GM23338 (cell line): ENCODE results near the gene ANG. TPM values are rescaled to one million over a fixed set of nuclear protein-coding genes. Genes with fewer than 3 reads are reported as not detected.

Source experiments
- ATAC-seq: fragments of 200-7000 bp; cut with Tn5 transposase; 3 replicates; pipeline ENCODE4 v1.9.1; 2020
- DNase-seq: peaks from one replicate; pipeline ENCODE4 v3.0.0-alpha.2; 2015; ENCODE audit warnings: low spot score
- H2AFZ ChIP-seq: fragments of 200-600 bp; sonication (generic); 2 replicates; pipeline ENCODE4 v1.8.0; 2016; ENCODE audit warnings: antibody characterized with exemption, mild to moderate bottlenecking, moderate library complexity
- H3F3A ChIP-seq: fragments of 200-600 bp; sonication (generic); replicated peaks from 2 replicates; pipeline ENCODE4 v1.8.0; 2017; ENCODE audit warnings: antibody characterized with exemption, mixed run types, low read depth
- H3K27ac ChIP-seq: fragments of 200-600 bp; sonication (generic); 2 replicates; pipeline ENCODE4 v1.6.1; 2016; ENCODE audit warnings: low read depth
- H3K27me3 ChIP-seq: fragments of 200-600 bp; sonication (generic); 2 replicates; pipeline ENCODE4 v1.8.0; 2016; ENCODE audit warnings: mild to moderate bottlenecking, mixed run types, moderate library complexity; ENCODE audit not compliant: insufficient read depth
- H3K36me3 ChIP-seq: fragments of 200-600 bp; sonication (generic); 2 replicates; pipeline ENCODE4 v1.8.0; 2016; ENCODE audit warnings: mild to moderate bottlenecking; ENCODE audit not compliant: insufficient read depth
- H3K4me1 ChIP-seq: fragments of 200-600 bp; sonication (generic); 2 replicates; pipeline ENCODE4 v1.8.0; 2016; ENCODE audit warnings: mild to moderate bottlenecking, moderate library complexity; ENCODE audit not compliant: insufficient read depth
- H3K4me2 ChIP-seq: fragments of 200-600 bp; sonication (generic); 2 replicates; pipeline ENCODE4 v1.7.1; 2017; ENCODE audit warnings: mixed run types
- H3K4me3 ChIP-seq: fragments of 200-600 bp; sonication (generic); 2 replicates; pipeline ENCODE4 v1.6.1; 2016; ENCODE audit warnings: mixed run types
- H3K79me2 ChIP-seq: fragments of 200-600 bp; sonication (generic); replicated peaks from 2 replicates; pipeline ENCODE4 v1.8.0; 2017; ENCODE audit warnings: mild to moderate bottlenecking; ENCODE audit not compliant: insufficient read depth
- H3K9me2 ChIP-seq: fragments of 200-600 bp; sonication (generic); 2 replicates; pipeline ENCODE4 v1.8.0; 2017; ENCODE audit not compliant: insufficient read depth
- H4K20me1 ChIP-seq: fragments of 200-600 bp; sonication (generic); replicated peaks from 2 replicates; pipeline ENCODE4 v1.8.0; 2017; ENCODE audit warnings: mild to moderate bottlenecking; ENCODE audit not compliant: insufficient read depth
- H3K27ac Mint-ChIP-seq: 2 replicates; pipeline ENCODE4 v1.8.0; 2020; ENCODE audit warnings: inconsistent platforms, mild to moderate bottlenecking, moderate library complexity, mixed read lengths
- H3K27me3 Mint-ChIP-seq: 3 replicates; pipeline ENCODE4 v1.8.0; 2022; ENCODE audit warnings: low read depth, mild to moderate bottlenecking, moderate library complexity, mixed read lengths, inconsistent platforms; ENCODE audit not compliant: insufficient read depth, poor library complexity
- H3K36me3 Mint-ChIP-seq: 3 replicates; pipeline ENCODE4 v1.8.0; 2021; ENCODE audit warnings: low read depth, mild to moderate bottlenecking, inconsistent platforms, moderate library complexity, mixed read lengths
- H3K4me1 Mint-ChIP-seq: 3 replicates; pipeline ENCODE4 v1.8.0; 2020; ENCODE audit warnings: mild to moderate bottlenecking, inconsistent platforms, mixed read lengths
- H3K4me3 Mint-ChIP-seq: 3 replicates; pipeline ENCODE4 v1.8.0; 2021; ENCODE audit warnings: moderate library complexity, mild to moderate bottlenecking, inconsistent platforms, mixed read lengths
- H3K9me3 Mint-ChIP-seq: 3 replicates; pipeline ENCODE4 v1.8.0; 2020; ENCODE audit warnings: moderate library complexity, mild to moderate bottlenecking, inconsistent platforms, mixed read lengths
- EZH2 ChIP-seq: fragments of 200-600 bp; sonication (generic); IDR thresholded peaks from one replicate; pipeline ENCODE4 v1.8.0; 2017; ENCODE audit warnings: antibody characterized with exemption, mild to moderate bottlenecking, low read depth; ENCODE audit not compliant: unreplicated experiment
- EZH2phosphoT487 ChIP-seq: fragments of 200-600 bp; sonication (generic); IDR thresholded peaks from one replicate; pipeline ENCODE4 v1.8.1; 2018; ENCODE audit warnings: antibody characterized with exemption; ENCODE audit not compliant: unreplicated experiment
- JUNB ChIP-seq: IDR thresholded peaks from one replicate; pipeline ENCODE4 v1.6.1; 2016; ENCODE audit warnings: antibody characterized with exemption; ENCODE audit not compliant: unreplicated experiment
- NANOG ChIP-seq: IDR thresholded peaks from 2 replicates; pipeline ENCODE4 v1.6.1; 2016; ENCODE audit warnings: antibody characterized with exemption, borderline replicate concordance
- POLR2AphosphoS5 ChIP-seq: IDR thresholded peaks from 2 replicates; pipeline ENCODE4 v1.6.1; 2016; ENCODE audit warnings: antibody characterized with exemption, low read depth
- STAT1 ChIP-seq: IDR thresholded peaks from one replicate; pipeline ENCODE4 v1.6.1; 2016; ENCODE audit warnings: antibody characterized with exemption; ENCODE audit not compliant: unreplicated experiment
- ZNF114 ChIP-seq: fragments of 250-450 bp; sonication (Bioruptor Pico); IDR thresholded peaks from 2 replicates; pipeline ENCODE4 v1.5.0; 2020; ENCODE audit warnings: mild to moderate bottlenecking, moderate library complexity
- ZNF331 ChIP-seq: fragments of 250-450 bp; sonication (Bioruptor Pico); IDR thresholded peaks from 2 replicates; pipeline ENCODE4 v1.5.0; 2020; ENCODE audit warnings: low read depth, mild to moderate bottlenecking, moderate library complexity
- polyA plus RNA-seq: library from polyadenylated mRNA; unstranded; fragments of >200 nt; fragmentation: Nextera tagmentation; extraction: Ambion mirVana; gene quantifications from 2 replicates; pipeline ENCODE4 v1.2.1, GENCODE V29; 2016
- total RNA-seq: library from RNA; depleted of rRNA; stranded (reverse); fragments of >200 nt; shearing (Covaris generic); gene quantifications from 2 replicates; pipeline ENCODE4 v1.2.3, GENCODE V29; 2014
- TF ChIP-seq, protein P1 (sequence below): IDR thresholded peaks from one replicate; pipeline ENCODE4 v1.6.1; 2018; ENCODE audit warnings: antibody characterized with exemption; ENCODE audit not compliant: unreplicated experiment
- TF ChIP-seq, protein P2 (sequence below): fragments of 250-450 bp; sonication (Bioruptor Pico); IDR thresholded peaks from 2 replicates; pipeline ENCODE4 v1.5.0; 2020; ENCODE audit warnings: mild to moderate bottlenecking, moderate library complexity

The ANG gene
- total and polyA plus RNA-seq, 2 experiments from 2014 or later = 2.3 to 3.7 TPM

DNA sequence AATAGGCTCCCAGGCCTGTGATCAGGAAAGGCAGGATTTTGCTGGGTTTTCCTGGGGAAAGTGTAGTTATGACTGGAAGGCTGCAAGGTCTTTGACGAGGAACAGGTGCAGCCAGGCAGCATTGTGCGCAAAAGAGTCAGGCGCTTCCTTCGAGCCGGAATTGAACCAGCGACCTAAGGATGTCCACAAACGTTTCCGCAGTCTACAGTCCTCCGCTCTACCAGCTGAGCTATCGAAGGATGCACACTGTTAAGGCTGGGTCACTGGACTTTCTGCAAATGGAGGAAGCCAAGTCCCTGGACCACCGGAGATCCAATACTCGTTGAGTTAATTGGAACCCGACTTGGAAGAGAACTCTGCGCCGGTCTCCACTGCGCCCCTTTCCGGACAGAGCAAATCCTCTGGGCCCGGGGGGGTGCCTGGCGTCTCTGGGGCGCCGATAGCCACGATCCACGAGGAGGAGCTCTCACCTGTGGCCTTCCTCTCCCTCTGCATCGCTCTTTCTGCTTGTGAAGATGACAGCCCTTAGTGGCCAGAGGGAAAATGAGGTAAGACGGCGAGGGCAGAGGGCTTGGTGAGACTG is 28.7 kb upstream of the ANG start:
- Mint-ChIP-seq H3K9me3 (peaks cover 10% of the 10 kb centered on the region; the same call in 2 of the 3 replicates), H3K36me3 (no peaks in the 10 kb centered on the region; the same call in 2 of the 3 replicates), H3K27me3 (peaks cover 55% of the 10 kb centered on the region), H3K27ac (no peak overlapping the region), H3K4me1 (peaks cover 25% of the 10 kb centered on the region), H3K4me3 (no peak overlapping the region; the same call in 2 of the 3 replicates)
- Histone ChIP-seq H3K27me3 (peaks cover 41% of the 10 kb centered on the region), H3K36me3 (no peaks in the 10 kb centered on the region), H2AFZ (no peak overlapping the region), H3K9me2 (no peaks in the 10 kb centered on the region), H3K79me2 (no peaks in the 10 kb centered on the region), H3K27ac (no peak overlapping the region), H3K4me2 (peak overlapping the region; percentile 71), H3F3A (peaks cover 11% of the 10 kb centered on the region; the same call in 1 of the 2 replicates), H4K20me1 (no peaks in the 10 kb centered on the region), H3K4me3 (peak overlapping the region; percentile 50; the same call in 1 of the 2 replicates), H3K4me1 (peaks cover 4% of the 10 kb centered on the region; the same call in 1 of the 2 replicates)
- TF ChIP-seq ZNF114 (CRISPR knock-in tag) = no peak
- TF ChIP-seq, protein P1, sequence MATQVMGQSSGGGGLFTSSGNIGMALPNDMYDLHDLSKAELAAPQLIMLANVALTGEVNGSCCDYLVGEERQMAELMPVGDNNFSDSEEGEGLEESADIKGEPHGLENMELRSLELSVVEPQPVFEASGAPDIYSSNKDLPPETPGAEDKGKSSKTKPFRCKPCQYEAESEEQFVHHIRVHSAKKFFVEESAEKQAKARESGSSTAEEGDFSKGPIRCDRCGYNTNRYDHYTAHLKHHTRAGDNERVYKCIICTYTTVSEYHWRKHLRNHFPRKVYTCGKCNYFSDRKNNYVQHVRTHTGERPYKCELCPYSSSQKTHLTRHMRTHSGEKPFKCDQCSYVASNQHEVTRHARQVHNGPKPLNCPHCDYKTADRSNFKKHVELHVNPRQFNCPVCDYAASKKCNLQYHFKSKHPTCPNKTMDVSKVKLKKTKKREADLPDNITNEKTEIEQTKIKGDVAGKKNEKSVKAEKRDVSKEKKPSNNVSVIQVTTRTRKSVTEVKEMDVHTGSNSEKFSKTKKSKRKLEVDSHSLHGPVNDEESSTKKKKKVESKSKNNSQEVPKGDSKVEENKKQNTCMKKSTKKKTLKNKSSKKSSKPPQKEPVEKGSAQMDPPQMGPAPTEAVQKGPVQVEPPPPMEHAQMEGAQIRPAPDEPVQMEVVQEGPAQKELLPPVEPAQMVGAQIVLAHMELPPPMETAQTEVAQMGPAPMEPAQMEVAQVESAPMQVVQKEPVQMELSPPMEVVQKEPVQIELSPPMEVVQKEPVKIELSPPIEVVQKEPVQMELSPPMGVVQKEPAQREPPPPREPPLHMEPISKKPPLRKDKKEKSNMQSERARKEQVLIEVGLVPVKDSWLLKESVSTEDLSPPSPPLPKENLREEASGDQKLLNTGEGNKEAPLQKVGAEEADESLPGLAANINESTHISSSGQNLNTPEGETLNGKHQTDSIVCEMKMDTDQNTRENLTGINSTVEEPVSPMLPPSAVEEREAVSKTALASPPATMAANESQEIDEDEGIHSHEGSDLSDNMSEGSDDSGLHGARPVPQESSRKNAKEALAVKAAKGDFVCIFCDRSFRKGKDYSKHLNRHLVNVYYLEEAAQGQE = no peak
- TF ChIP-seq, protein P2, sequence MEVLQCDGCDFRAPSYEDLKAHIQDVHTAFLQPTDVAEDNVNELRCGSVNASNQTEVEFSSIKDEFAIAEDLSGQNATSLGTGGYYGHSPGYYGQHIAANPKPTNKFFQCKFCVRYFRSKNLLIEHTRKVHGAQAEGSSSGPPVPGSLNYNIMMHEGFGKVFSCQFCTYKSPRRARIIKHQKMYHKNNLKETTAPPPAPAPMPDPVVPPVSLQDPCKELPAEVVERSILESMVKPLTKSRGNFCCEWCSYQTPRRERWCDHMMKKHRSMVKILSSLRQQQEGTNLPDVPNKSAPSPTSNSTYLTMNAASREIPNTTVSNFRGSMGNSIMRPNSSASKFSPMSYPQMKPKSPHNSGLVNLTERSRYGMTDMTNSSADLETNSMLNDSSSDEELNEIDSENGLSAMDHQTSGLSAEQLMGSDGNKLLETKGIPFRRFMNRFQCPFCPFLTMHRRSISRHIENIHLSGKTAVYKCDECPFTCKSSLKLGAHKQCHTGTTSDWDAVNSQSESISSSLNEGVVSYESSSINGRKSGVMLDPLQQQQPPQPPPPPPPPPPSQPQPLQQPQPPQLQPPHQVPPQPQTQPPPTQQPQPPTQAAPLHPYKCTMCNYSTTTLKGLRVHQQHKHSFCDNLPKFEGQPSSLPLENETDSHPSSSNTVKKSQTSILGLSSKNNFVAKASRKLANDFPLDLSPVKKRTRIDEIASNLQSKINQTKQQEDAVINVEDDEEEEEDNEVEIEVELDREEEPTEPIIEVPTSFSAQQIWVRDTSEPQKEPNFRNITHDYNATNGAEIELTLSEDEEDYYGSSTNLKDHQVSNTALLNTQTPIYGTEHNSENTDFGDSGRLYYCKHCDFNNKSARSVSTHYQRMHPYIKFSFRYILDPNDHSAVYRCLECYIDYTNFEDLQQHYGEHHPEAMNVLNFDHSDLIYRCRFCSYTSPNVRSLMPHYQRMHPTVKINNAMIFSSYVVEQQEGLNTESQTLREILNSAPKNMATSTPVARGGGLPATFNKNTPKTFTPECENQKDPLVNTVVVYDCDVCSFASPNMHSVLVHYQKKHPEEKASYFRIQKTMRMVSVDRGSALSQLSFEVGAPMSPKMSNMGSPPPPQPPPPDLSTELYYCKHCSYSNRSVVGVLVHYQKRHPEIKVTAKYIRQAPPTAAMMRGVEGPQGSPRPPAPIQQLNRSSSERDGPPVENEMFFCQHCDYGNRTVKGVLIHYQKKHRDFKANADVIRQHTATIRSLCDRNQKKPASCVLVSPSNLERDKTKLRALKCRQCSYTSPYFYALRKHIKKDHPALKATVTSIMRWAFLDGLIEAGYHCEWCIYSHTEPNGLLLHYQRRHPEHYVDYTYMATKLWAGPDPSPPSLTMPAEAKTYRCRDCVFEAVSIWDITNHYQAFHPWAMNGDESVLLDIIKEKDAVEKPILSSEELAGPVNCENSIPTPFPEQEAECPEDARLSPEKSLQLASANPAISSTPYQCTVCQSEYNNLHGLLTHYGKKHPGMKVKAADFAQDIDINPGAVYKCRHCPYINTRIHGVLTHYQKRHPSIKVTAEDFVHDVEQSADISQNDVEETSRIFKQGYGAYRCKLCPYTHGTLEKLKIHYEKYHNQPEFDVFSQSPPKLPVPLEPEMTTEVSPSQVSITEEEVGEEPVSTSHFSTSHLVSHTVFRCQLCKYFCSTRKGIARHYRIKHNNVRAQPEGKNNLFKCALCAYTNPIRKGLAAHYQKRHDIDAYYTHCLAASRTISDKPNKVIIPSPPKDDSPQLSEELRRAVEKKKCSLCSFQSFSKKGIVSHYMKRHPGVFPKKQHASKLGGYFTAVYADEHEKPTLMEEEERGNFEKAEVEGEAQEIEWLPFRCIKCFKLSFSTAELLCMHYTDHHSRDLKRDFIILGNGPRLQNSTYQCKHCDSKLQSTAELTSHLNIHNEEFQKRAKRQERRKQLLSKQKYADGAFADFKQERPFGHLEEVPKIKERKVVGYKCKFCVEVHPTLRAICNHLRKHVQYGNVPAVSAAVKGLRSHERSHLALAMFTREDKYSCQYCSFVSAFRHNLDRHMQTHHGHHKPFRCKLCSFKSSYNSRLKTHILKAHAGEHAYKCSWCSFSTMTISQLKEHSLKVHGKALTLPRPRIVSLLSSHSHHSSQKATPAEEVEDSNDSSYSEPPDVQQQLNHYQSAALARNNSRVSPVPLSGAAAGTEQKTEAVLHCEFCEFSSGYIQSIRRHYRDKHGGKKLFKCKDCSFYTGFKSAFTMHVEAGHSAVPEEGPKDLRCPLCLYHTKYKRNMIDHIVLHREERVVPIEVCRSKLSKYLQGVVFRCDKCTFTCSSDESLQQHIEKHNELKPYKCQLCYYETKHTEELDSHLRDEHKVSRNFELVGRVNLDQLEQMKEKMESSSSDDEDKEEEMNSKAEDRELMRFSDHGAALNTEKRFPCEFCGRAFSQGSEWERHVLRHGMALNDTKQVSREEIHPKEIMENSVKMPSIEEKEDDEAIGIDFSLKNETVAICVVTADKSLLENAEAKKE (CRISPR knock-in tag) = no peak
- TF ChIP-seq POLR2AphosphoS5 = no peak
- TF ChIP-seq EZH2phosphoT487 = no peak
- TF ChIP-seq ZNF331 (CRISPR knock-in tag) = no peak
- no peak for TF ChIP-seq NANOG
- no peak for TF ChIP-seq JUNB
- no peak for TF ChIP-seq STAT1
- no peak for TF ChIP-seq EZH2
- ATAC-seq (no peak), DNase-seq (peak; percentile 51)
